ENCODE data around the gene CD86.

CD86 gene

GRCh38 chr3:122080207-122080587, 25.0 kb downstream of the CD86 start:
- Histone ChIP-seq H3K27me3 (ENCODE audit: control insufficient read depth, low read length) (no peaks in the 10 kb centered on the region), H3K9me2 (replicated peaks; ENCODE audit: control insufficient read depth, low read length) (no peaks in the 10 kb centered on the region), H3K36me3 (ENCODE audit: control insufficient read depth, low read length) (no peaks in the 10 kb centered on the region; the same call in 1 of the 2 replicates), H3K4me2 (ENCODE audit: low read length) (peak overlapping the region; percentile 88), H3K4me1 (ENCODE audit: control insufficient read depth, low read length) (peaks cover 91% of the 10 kb centered on the region), H3F3A (ENCODE audit: control insufficient read depth, insufficient read depth) (peaks cover 30% of the 10 kb centered on the region), H3K79me2 (ENCODE audit: control insufficient read depth, low read length) (peaks cover 45% of the 10 kb centered on the region), H3K4me3 (ENCODE audit: low read length) (peak overlapping the region; percentile 83), H3K9me3 (ENCODE audit: control insufficient read depth, insufficient read depth, low read length) (no peaks in the 10 kb centered on the region), H3K27ac (ENCODE audit: low read depth, low read length) (no peak overlapping the region), H4K20me1 (ENCODE audit: control insufficient read depth, insufficient read depth, low read depth, low read length) (no peaks in the 10 kb centered on the region)
- TF ChIP-seq EZH2phosphoT487 (IDR thresholded peaks at IDR 0.05; ENCODE audit: borderline replicate concordance, low read length): no peak
- no peak for TF ChIP-seq CTCF (IDR thresholded peaks at IDR 0.05; ENCODE audit: low read depth, low read length, poor library complexity, severe bottlenecking)

- Histone ChIP-seq H3K4me3 (ENCODE audit: low read length) (peak overlapping the region; percentile 6; the same call in 1 of the 2 replicates), H3K27me3 (ENCODE audit: control insufficient read depth, low read length) (no peaks in the 10 kb centered on the region), H3K9me3 (ENCODE audit: control insufficient read depth, insufficient read depth, low read length) (no peaks in the 10 kb centered on the region), H3F3A (ENCODE audit: control insufficient read depth, insufficient read depth) (peaks cover 21% of the 10 kb centered on the region), H3K27ac (ENCODE audit: low read depth, low read length) (no peak overlapping the region), H3K4me1 (ENCODE audit: control insufficient read depth, low read length) (peaks cover 91% of the 10 kb centered on the region), H3K79me2 (ENCODE audit: control insufficient read depth, low read length) (peaks cover 32% of the 10 kb centered on the region), H3K9me2 (replicated peaks; ENCODE audit: control insufficient read depth, low read length) (no peaks in the 10 kb centered on the region), H4K20me1 (ENCODE audit: control insufficient read depth, insufficient read depth, low read depth, low read length) (no peaks in the 10 kb centered on the region), H3K4me2 (ENCODE audit: low read length) (peak overlapping the region; percentile 46), H3K36me3 (ENCODE audit: control insufficient read depth, low read length) (no peaks in the 10 kb centered on the region; the same call in 1 of the 2 replicates)
- TF ChIP-seq CTCF (IDR thresholded peaks at IDR 0.05; ENCODE audit: low read depth, low read length, poor library complexity, severe bottlenecking) (no peak), EZH2phosphoT487 (IDR thresholded peaks at IDR 0.05; ENCODE audit: borderline replicate concordance, low read length) (no peak)
Observed at GRCh38 chr3:122081543-122082247, 26.5 kb downstream of the CD86 start.

GRCh38 chr3:122082357-122082756, 27.2 kb downstream of the CD86 start:
- H3K4me1 ChIP-seq (ENCODE audit: control insufficient read depth, low read length): peaks cover 91% of the 10 kb centered on the region

More at GRCh38 chr3:122082357-122082756, 27.2 kb downstream of the CD86 start:
- peaks cover 21% of the 10 kb centered on the region for H3F3A ChIP-seq (ENCODE audit: control insufficient read depth, insufficient read depth)
- peaks cover 26% of the 10 kb centered on the region for H3K79me2 ChIP-seq (ENCODE audit: control insufficient read depth, low read length)
- TF ChIP-seq CTCF (IDR thresholded peaks at IDR 0.05; ENCODE audit: low read depth, low read length, poor library complexity, severe bottlenecking) (no peak), EZH2phosphoT487 (IDR thresholded peaks at IDR 0.05; ENCODE audit: borderline replicate concordance, low read length) (no peak)
- H3K4me2 ChIP-seq (ENCODE audit: low read length): peak overlapping the region; percentile 46
- peak overlapping the region; percentile 6; the same call in 1 of the 2 replicates for H3K4me3 ChIP-seq (ENCODE audit: low read length)
- H3K9me3 ChIP-seq (ENCODE audit: control insufficient read depth, insufficient read depth, low read length): no peaks in the 10 kb centered on the region
- H3K27ac ChIP-seq (ENCODE audit: low read depth, low read length): no peak overlapping the region
- no peaks in the 10 kb centered on the region for H3K9me2 ChIP-seq (replicated peaks; ENCODE audit: control insufficient read depth, low read length)
- no peaks in the 10 kb centered on the region; the same call in 1 of the 2 replicates for H3K36me3 ChIP-seq (ENCODE audit: control insufficient read depth, low read length)
- H3K27me3 ChIP-seq (ENCODE audit: control insufficient read depth, low read length): no peaks in the 10 kb centered on the region
- no peaks in the 10 kb centered on the region for H4K20me1 ChIP-seq (ENCODE audit: control insufficient read depth, insufficient read depth, low read depth, low read length)

All from DOHH2 (cell line).